SK-N-SH (cell line): ENCODE measurements around the gene SIT1. TPM values are rescaled to one million over a fixed set of nuclear protein-coding genes. Genes with fewer than 3 reads are reported as not detected.
A peak's percentile ranks its signal among the peaks of the same experiment; 100 is the strongest.

Experiments used
- CTCF ChIA-PET: fragments of 300-600, 350-600 bp; formaldehyde crosslinking; extraction: SDS; loops from one replicate; lab custom pipeline; 2021; lab: Yijun Ruan, JAX
- POLR2A ChIA-PET: fragments of 350-600 bp; sonication (Branson Sonifier 250); formaldehyde crosslinking; extraction: SDS; loops from one replicate; lab custom pipeline; 2020; ENCODE audit warnings: antibody characterized with exemption, inconsistent platforms; lab: Yijun Ruan, JAX
- DNase-seq: peaks from one replicate; pipeline ENCODE4 v3.0.0; 2012
- H2AFZ ChIP-seq: fragments of 200-600 bp; sonication (generic); 2 replicates; pipeline ENCODE4 v1.8.1; 2016; ENCODE audit warnings: antibody characterized with exemption, mild to moderate bottlenecking, low read depth
- H3F3A ChIP-seq: fragments of 200-600 bp; sonication (generic); replicated peaks from 2 replicates; pipeline ENCODE3; 2016; ENCODE audit warnings: antibody characterized with exemption, mild to moderate bottlenecking; ENCODE audit not compliant: insufficient read depth
- H3K27ac ChIP-seq, 2 experiments: fragments of 200-500 bp in 1 of 2; fragments of 200-600 bp in 1 of 2; sonication (Bioruptor generic) in 1 of 2; sonication (generic), shearing (Covaris generic) in 1 of 2; 2 replicates each; pipeline versions ENCODE4 v1.5.1 to v1.6.1; 2014 to 2016; ENCODE audit warnings: low read depth in 2 of 2, inconsistent platforms in 1 of 2, low read length in 1 of 2, mild to moderate bottlenecking in 1 of 2, mixed read lengths in 1 of 2
- H3K27me3 ChIP-seq: fragments of 200-600 bp; sonication (generic), shearing (Covaris generic); 2 replicates; pipeline ENCODE4 v1.6.1; 2016; ENCODE audit warnings: mixed run types; ENCODE audit not compliant: insufficient read depth
- H3K36me3 ChIP-seq, 2 experiments: fragments of 200-500 bp in 1 of 2; fragments of 200-600 bp in 1 of 2; sonication (Bioruptor generic) in 1 of 2; sonication (generic) in 1 of 2; replicated peaks in 1 of 2; 2 replicates each; pipeline versions ENCODE3 to v1.5.1; 2014 to 2016; ENCODE audit warnings: low read length in 1 of 2, mild to moderate bottlenecking in 1 of 2; ENCODE audit not compliant: insufficient read depth in 2 of 2, control insufficient read depth in 1 of 2
- H3K4me1 ChIP-seq, 2 experiments: fragments of 200-500 bp in 1 of 2; fragments of 200-600 bp in 1 of 2; sonication (Bioruptor generic) in 1 of 2; sonication (generic), shearing (Covaris generic) in 1 of 2; 2 replicates each; pipeline versions ENCODE4 v1.5.1 to v1.6.1; 2014 to 2016; ENCODE audit warnings: low read depth in 1 of 2, low read length in 1 of 2, mixed run types in 1 of 2; ENCODE audit not compliant: insufficient read depth in 2 of 2, control insufficient read depth in 1 of 2
- H3K4me2 ChIP-seq: fragments of 200-600 bp; sonication (generic), shearing (Covaris generic); 2 replicates; pipeline ENCODE4 v1.6.1; 2017; ENCODE audit warnings: mixed run types
- H3K4me3 ChIP-seq, 2 experiments: fragments of 200-500 bp in 1 of 2; fragments of 200-600 bp in 1 of 2; sonication (Bioruptor generic) in 1 of 2; sonication (generic), shearing (Covaris generic) in 1 of 2; 2 replicates each; pipeline versions ENCODE4 v1.5.1 to v1.8.1; 2014 to 2016; ENCODE audit warnings: low read depth in 2 of 2, inconsistent platforms in 1 of 2, low read length in 1 of 2, mild to moderate bottlenecking in 1 of 2, mixed read lengths in 1 of 2, moderate library complexity in 1 of 2
- H3K79me2 ChIP-seq: fragments of 200-600 bp; sonication (generic); 2 replicates; pipeline ENCODE4 v1.8.1; 2017; ENCODE audit warnings: mild to moderate bottlenecking; ENCODE audit not compliant: insufficient read depth
- H3K9ac ChIP-seq: fragments of 200-600 bp; sonication (generic); 2 replicates; pipeline ENCODE4 v1.6.1; 2017; ENCODE audit warnings: mixed run types
- H3K9me2 ChIP-seq: fragments of 200-600 bp; sonication (generic); 2 replicates; pipeline ENCODE4 v1.6.1; 2017; ENCODE audit warnings: mixed run types
- H3K9me3 ChIP-seq: fragments of 200-600 bp; sonication (generic); 2 replicates; pipeline ENCODE4 v1.6.1; 2017; ENCODE audit warnings: mixed run types, mild to moderate bottlenecking, moderate library complexity
- H4K20me1 ChIP-seq: fragments of 200-600 bp; sonication (generic); 2 replicates; pipeline ENCODE4 v1.6.1; 2017; ENCODE audit warnings: mild to moderate bottlenecking, mixed run types; ENCODE audit not compliant: insufficient read depth
- ELF1 ChIP-seq: IDR thresholded peaks from 2 replicates; pipeline ENCODE4 v1.4.0; 2012
- EP300 ChIP-seq, 2 experiments: IDR thresholded peaks; 2 replicates each; pipeline versions ENCODE4 v1.4.0 to v1.6.1; 2012; ENCODE audit warnings: borderline replicate concordance in 1 of 2, low read depth in 1 of 2, low read length in 1 of 2
- FOSL2 ChIP-seq: IDR thresholded peaks from 2 replicates; pipeline ENCODE4 v1.4.0; 2012; ENCODE audit warnings: low read depth, mild to moderate bottlenecking, moderate library complexity, borderline replicate concordance
- MXI1 ChIP-seq: IDR thresholded peaks from 2 replicates; pipeline ENCODE4 v1.6.1; 2012; ENCODE audit warnings: mild to moderate bottlenecking, low read depth, low read length, improper control_type of control experiment
- REST ChIP-seq: IDR thresholded peaks from 2 replicates; pipeline ENCODE4 v1.6.1; 2012; ENCODE audit warnings: mild to moderate bottlenecking, low read depth, low read length, moderate library complexity
- RFX5 ChIP-seq: IDR thresholded peaks from 2 replicates; pipeline ENCODE4 v1.6.1; 2012; ENCODE audit warnings: mild to moderate bottlenecking, improper control_type of control experiment, low read length
- SMC3 ChIP-seq: IDR thresholded peaks from 2 replicates; pipeline ENCODE4 v1.6.1; 2012; ENCODE audit warnings: low read depth, low read length, improper control_type of control experiment
- TCF12 ChIP-seq: IDR thresholded peaks from 2 replicates; pipeline ENCODE4 v1.4.0; 2012
- USF1 ChIP-seq: IDR thresholded peaks from 2 replicates; pipeline ENCODE4 v1.4.0; 2012; ENCODE audit warnings: low read depth, borderline replicate concordance
- YY1 ChIP-seq: IDR thresholded peaks from 2 replicates; pipeline ENCODE4 v1.4.0; 2012; ENCODE audit warnings: low read depth, mild to moderate bottlenecking
- WGBS: methylation state at CpG from one replicate; pipeline ENCODE4 v1.1.6; 2017; ENCODE audit warnings: low lambda C conversion rate; 5-methylcytosine and 5-hydroxymethylcytosine counted together
- polyA plus RNA-seq, 3 experiments: library from polyadenylated mRNA; depleted of rRNA; stranded (reverse); fragments of >200 nt; gene quantifications; 2 replicates each; pipeline ENCODE4 v1.2.3, GENCODE V29; 2012

The SIT1 gene
- polyA plus RNA-seq, 1 of the 3 experiments (the other 2 are of a cell fraction) = not detected

GRCh38 chr9:35617548-35617947 is 33.2 kb downstream of the SIT1 start:
- TF ChIP-seq YY1 (no peak), TCF12 (no peak), SMC3 (no peak), MXI1 (no peak), REST (no peak), ELF1 (no peak), FOSL2 (no peak), EP300 (IDR thresholded peaks at IDR 0.05; ENCODE audit: borderline replicate concordance in 1 of 2, low read depth in 1 of 2, low read length in 1 of 2) (no peak)
- POLR2A ChIA-PET = interaction anchor here (1.0 kb wide), 1 partner anchor 29 kb away, joined by 3 read pairs; no protein-coding TSS in a partner anchor
- H4K20me1 ChIP-seq = no peaks in the 10 kb centered on the region
- H3K4me2 ChIP-seq = no peak overlapping the region
- H3K4me1 ChIP-seq = peaks cover 0 to 12% of the 10 kb centered on the region in 2 experiments; a peak in 1 of 4 replicates
- H2AFZ ChIP-seq = peak overlapping the region; percentile 65; the same call in 1 of the 2 replicates
- H3K36me3 ChIP-seq = no peaks in the 10 kb centered on the region
- H3F3A ChIP-seq = no peaks in the 10 kb centered on the region
- no peak for DNase-seq
- H3K4me3 ChIP-seq = no peak overlapping the region; a peak in 2 of 4 replicates
- no peak overlapping the region for H3K9ac ChIP-seq
- CTCF ChIA-PET = interaction anchor here (0.8 to 5.3 kb wide), 3 partner anchors 12 to 29 kb away, joined by 3 to 20 read pairs (median 6); partner anchors contain the start of gene TESK1
- H3K9me3 ChIP-seq = no peaks in the 10 kb centered on the region
- no peak overlapping the region for H3K27ac ChIP-seq
- H3K79me2 ChIP-seq = no peaks in the 10 kb centered on the region
- no peaks in the 10 kb centered on the region for H3K9me2 ChIP-seq
- 86% methylated on average over 8 of the region's 8 CpGs for WGBS
- H3K27me3 ChIP-seq = 0 out of 2 replicates have a peak, but pooled peaks cover 4% of the 10 kb centered on the region

- H3K9me3 ChIP-seq = no peaks in the 10 kb centered on the region
- H3K27ac ChIP-seq = no peak overlapping the region
- 51% methylated on average over 27 of the region's 51 CpGs for WGBS
- H2AFZ ChIP-seq = peak overlapping the region; percentile 65; the same call in 1 of the 2 replicates
- no peaks in the 10 kb centered on the region for H3K9me2 ChIP-seq
- H3K36me3 ChIP-seq = no peaks in the 10 kb centered on the region
- POLR2A ChIA-PET = interaction anchor here (1.0 kb wide), 1 partner anchor 30 kb away, joined by 3 read pairs; no protein-coding TSS in a partner anchor
- CTCF ChIA-PET = interaction anchor here (0.8 to 5.3 kb wide), 6 partner anchors 11 to 30 kb away, joined by 3 to 20 read pairs (median 5); partner anchors contain the start of gene TESK1
- H3F3A ChIP-seq = no peaks in the 10 kb centered on the region
- no peaks in the 10 kb centered on the region for H3K79me2 ChIP-seq
- DNase-seq = peak; percentile 82
- no peak overlapping the region for H3K9ac ChIP-seq
- TF ChIP-seq RFX5 (peak; percentile 98), USF1 (no peak)
- H3K4me1 ChIP-seq = peaks cover 0 to 12% of the 10 kb centered on the region in 2 experiments; a peak in 1 of 4 replicates
- H3K4me3 ChIP-seq = peak overlapping the region; percentile 27 to 41; a peak in 3 of 4 replicates
- peak overlapping the region; percentile 44; the same call in 1 of the 2 replicates for H3K4me2 ChIP-seq
- no peaks in the 10 kb centered on the region for H4K20me1 ChIP-seq
- H3K27me3 ChIP-seq = 0 out of 2 replicates have a peak, but pooled peaks cover 4% of the 10 kb centered on the region
These were observed 33.9 kb downstream of the SIT1 start for GRCh38 chr9:35616681-35617459.
